Epithelial cell of esophagus (primary cell): ENCODE data around the gene HNMT.
"Not testable (repeated sequence)": the region's sequence is repeated elsewhere in the genome, so short reads cannot be mapped to it uniquely, and the experiment has no call there.

Experiments used
- DNase-seq: peaks from one replicate; pipeline ENCODE4 v3.0.0; 2010; ENCODE audit warnings: low read depth
- H3K4me3 ChIP-seq: 2 replicates; pipeline ENCODE4 v1.5.1; 2011; ENCODE audit warnings: mild to moderate bottlenecking, low read length, control low read depth
- TF ChIP-seq, protein P1 (sequence below): IDR thresholded peaks from 2 replicates; pipeline ENCODE4 v1.5.1; 2011; ENCODE audit warnings: low read depth, mild to moderate bottlenecking, low read length, control low read depth, inconsistent platforms; ENCODE audit not compliant: insufficient read depth; ENCODE audit errors: missing control alignments

HNMT gene

DNA sequence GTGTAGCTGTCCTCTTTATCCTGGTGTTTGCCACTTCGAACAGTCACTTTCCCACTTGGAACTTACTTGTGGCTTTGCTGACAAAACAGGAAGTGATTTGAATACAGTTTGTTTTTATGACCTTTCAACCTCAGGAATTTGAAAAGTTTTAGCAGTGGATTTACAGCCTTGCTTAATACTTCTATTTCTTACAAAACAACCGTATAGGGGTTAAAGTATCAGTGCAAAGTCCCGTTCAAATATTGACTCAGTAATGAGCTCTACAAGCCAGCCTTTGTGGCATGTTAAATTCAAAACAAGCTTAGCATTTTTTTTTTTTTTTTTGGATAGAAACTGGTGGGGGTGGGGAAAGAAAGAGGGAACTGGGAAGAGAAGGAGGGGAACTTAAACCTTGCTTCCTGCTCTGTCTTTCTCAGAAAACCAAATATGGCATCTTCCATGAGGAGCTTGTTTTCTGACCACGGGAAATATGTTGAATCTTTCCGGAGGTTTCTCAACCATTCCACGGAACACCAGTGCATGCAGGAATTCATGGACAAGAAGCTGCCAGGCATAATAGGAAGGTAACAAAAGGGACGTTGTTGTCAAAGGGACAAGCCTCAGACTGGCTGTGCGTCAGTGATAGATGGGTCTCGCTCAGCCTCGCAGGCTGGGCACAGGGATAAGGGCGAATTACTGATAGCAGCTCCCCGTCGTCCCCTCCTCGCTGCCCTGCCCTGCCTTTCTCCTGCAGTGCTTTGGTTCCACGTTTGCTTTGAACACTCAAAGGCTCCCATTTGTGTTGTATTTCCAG lies at the start of gene HNMT:
TSS of gene HNMT (plus strand) at position 408 of the 793 bp plus-strand sequence. CDS start at position 427, 19 bp downstream.
- no peak within 1 kb of the TSS for H3K4me3 ChIP-seq
- peak; percentile 36 for DNase-seq
- TF ChIP-seq, protein P1, sequence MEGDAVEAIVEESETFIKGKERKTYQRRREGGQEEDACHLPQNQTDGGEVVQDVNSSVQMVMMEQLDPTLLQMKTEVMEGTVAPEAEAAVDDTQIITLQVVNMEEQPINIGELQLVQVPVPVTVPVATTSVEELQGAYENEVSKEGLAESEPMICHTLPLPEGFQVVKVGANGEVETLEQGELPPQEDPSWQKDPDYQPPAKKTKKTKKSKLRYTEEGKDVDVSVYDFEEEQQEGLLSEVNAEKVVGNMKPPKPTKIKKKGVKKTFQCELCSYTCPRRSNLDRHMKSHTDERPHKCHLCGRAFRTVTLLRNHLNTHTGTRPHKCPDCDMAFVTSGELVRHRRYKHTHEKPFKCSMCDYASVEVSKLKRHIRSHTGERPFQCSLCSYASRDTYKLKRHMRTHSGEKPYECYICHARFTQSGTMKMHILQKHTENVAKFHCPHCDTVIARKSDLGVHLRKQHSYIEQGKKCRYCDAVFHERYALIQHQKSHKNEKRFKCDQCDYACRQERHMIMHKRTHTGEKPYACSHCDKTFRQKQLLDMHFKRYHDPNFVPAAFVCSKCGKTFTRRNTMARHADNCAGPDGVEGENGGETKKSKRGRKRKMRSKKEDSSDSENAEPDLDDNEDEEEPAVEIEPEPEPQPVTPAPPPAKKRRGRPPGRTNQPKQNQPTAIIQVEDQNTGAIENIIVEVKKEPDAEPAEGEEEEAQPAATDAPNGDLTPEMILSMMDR, result no peak

DNA sequence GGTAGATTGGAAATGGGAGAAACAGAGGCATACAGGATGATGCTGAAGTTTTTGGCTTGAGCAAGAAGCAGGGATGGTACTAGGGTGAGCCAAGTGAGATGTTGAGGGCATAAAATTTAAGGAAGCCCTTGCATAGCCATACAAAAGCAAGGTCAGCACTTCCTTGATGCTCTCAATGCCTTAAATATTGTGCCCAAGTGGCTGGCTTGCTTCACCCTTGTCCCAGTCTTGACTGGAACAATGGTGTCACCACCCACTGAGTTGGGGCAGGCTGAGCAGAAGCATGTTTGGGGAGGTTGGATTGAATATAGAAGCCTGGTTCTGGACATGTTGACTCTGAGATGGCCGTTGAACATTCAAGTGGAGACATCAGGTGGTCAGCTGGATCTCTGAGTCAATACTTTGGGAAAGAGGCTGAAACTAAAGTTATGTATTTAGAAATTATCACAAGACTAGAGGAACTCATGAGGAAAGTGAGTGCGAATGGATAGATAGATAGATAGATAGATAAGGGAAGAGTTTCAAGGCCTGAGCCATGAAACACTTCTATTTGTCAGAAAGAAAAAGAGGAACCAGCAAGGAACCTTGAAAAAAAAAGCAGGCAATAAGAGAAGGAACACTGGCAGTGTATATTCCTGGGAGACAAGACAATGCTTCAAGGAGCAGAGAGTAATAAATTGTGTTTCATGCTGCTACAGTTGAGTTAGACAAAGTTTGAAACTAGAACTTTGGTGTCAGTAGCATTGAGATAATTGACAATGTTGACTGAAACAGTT lies 43.0 kb upstream of the HNMT start:
- TF ChIP-seq, protein P1, result no peak
- H3K4me3 ChIP-seq, result no peak overlapping the region
- DNase-seq, result no peak

DNA sequence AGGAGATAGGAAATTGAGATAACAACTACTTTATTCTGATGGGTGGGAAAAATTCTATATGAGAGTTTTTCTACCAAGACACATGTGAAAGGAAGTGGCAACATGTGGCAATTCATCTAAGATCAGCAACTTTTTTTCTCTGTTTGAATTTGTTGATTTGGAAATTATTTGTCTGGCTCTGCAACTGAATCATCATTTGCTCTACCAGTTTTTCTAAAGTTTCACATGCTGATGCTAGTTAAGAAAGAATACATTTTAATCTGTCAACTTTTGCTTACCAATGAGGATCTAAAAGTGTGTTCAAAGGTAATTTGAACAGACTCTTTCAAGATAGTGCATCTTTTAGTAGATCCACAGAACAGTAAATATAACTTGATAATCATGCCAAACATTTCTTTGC lies 42.1 kb upstream of the HNMT start:
- peak; percentile 36 for DNase-seq

DNA sequence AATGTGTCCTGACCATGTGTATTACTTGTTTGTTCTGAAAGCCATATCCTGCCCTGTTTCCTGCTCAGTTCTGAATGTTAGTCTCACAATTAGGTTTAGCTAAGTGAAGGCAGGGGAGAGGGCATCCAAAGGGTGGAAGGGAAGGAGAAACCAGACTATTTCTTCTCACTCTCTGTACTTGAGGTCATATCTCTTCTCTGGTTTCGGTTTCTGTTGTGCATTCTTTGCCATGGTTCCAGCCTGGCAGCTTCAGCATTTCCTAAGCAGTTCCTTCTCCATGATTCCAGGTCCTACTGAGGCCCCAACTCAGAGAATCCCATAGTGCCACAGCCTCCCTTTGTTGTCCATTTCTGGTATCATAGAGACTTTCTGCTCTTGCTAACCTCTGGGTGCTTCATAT lies 40.3 kb upstream of the HNMT start:
- H3K4me3 ChIP-seq, result no peak overlapping the region
- no peak for DNase-seq
- TF ChIP-seq, protein P1, result no peak

More for the DNA sequence above, 42.1 kb upstream of the HNMT start:
- not testable (repeated sequence) for H3K4me3 ChIP-seq

DNA sequence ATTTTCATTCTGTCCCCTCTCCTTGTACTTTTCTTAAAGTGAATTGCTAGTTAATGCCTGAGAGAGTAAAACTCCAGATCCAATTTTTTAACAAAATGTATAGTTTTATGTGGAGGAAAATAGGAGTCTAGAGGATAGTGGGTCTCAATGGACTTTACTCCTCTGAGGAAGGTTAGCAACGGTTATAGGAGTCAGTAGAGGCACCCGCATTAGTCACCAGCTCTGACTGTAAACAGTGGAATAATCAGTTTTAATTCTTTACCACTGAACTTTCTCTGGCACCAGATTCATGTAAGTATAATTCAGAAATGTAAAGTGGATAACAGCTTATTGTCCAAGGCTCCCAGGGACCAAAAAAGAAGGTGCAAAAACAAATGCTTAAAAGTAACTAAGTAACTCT lies 38.7 kb upstream of the HNMT start:
- TF ChIP-seq, protein P1, result no peak
- H3K4me3 ChIP-seq, result no peak overlapping the region
- DNase-seq, result no peak

DNA sequence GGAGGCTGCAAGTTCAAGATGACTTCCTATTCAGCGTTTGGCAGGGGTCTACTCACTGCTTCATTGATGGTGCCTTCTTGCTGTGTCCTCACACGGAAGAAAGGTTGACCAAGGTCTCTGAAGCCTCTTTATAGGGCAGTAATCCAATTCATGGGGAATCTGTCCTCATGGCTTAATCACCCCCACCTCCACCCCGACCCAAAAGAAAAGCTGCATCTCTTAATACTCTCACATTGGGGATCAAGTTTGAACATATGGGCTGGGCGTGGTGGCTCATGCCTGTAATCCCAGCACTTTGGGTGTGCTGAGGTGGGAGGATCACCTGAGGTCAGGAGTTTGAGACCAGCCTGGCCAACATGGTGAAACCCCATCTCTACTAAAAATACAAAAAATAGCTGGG lies 36.4 kb upstream of the HNMT start:
- no peak for DNase-seq
- H3K4me3 ChIP-seq, result no peak overlapping the region
- TF ChIP-seq, protein P1, result no peak

DNA sequence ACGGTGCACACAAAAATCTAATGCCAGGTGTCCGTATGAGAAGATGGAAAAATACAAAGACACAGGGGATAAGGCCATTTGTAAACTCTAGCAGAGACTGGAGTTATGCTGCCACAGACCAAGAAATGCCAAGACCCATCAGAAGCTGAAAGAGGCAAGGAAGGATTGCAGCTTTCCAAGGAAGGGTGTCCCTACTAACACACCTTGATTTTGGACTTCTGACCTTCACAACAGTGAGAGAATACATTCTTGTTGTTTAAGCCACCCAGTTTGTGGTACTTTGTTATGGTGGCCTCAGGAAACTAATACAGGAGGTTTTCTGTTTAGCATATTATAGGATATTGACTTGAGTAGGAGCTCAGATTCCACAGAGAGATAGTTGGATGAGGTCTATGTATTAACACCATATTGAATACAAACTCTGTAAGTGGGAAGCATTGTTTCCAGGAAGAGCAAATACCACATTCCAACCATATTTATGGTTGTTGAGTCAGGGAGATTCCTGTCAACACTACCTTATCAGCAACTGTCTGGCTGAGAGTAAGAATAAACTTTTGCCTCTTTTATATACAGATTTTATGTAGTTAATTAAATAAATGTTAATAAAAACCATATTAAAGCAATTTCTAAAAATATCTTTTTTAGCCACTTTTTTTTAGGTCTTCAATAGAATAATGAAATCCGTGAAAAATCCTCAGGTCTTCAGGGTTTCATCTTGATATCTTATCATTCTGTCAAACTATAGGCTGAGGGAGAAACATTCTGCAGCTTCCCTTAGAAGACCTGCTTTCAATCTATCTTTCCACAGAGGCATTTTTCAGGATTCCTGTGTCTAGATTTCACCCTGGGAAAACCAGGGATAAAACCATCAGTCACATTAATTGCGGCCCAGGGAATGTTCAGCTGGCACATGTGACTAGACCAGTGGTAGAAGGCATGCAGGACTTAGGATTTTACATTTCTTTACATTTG lies 35.4 kb upstream of the HNMT start:
- H3K4me3 ChIP-seq, result no peak overlapping the region
- DNase-seq, result peak; percentile 59
- TF ChIP-seq, protein P1, result no peak
